ENCODE results near the gene AMER3.

- TF ChIP-seq SUZ12 (IDR thresholded peaks at IDR 0.05; ENCODE audit: extremely low read depth, insufficient read depth, insufficient read length), result no peak
- no peak for TF ChIP-seq ZNF274 (IDR thresholded peaks at IDR 0.05; ENCODE audit: low read depth, low read length)
Observed at GRCh38 chr2:130743278-130743677, 12.1 kb upstream of the AMER3 start.

Data from NT2/D1 (cell line).